Measurements from ENCODE around the gene MED29. TPM values are rescaled to one million over a fixed set of nuclear protein-coding genes. Genes with fewer than 3 reads are reported as not detected.

Gene MED29
- total and polyA plus RNA-seq, 2 of the 13 experiments (the other 11 are each of a cell fraction or from before 2014, with no cell fraction given), result 14.0 to 19.7 TPM

- FAIRE-seq (peak; percentile 97), DNase-seq (ENCODE audit: low spot score) (peak; percentile 88), ATAC-seq (peak; percentile 27)
- H3K4me1 ChIP-seq (ENCODE audit: insufficient read depth, low read length), result peaks cover 54% of the 10 kb centered on the region
- CTCF ChIA-PET (ENCODE audit: low intra/inter-chr PET ratio, low total read pairs), result interaction anchor here (1.3 to 5.1 kb wide), 2 partner anchors 14 to 84 kb away, joined by 4 to 127 read pairs; no protein-coding TSS in a partner anchor
- H2AFZ ChIP-seq (ENCODE audit: low read length), result no peak overlapping the region
- H3K4me2 ChIP-seq (ENCODE audit: low read depth, low read length), result peak overlapping the region; percentile 96
- POLR2A ChIA-PET, result interaction anchor here (0.7 to 2.3 kb wide), 9 partner anchors 10 to 69 kb away, joined by 3 to 123 read pairs (median 18); partner anchors contain the start of genes MED29, PAF1, RPS16 and SAMD4B
- in situ Hi-C loops (cut with HindIII; ENCODE audit: extremely low pct_ligation_motif_present, low pct_unique_long_range_greater_than_20kb) (no loop called here), intact Hi-C loops (cut with micrococcal nuclease; ENCODE audit: unreplicated experiment) (loop anchor here (1.0 to 10.0 kb wide), 5 partner anchors 10 to 289 kb away; partner anchors contain the start of genes EID2B and SAMD4B)
- peak overlapping the region; percentile 70 to 98 (median 97) for H3K4me3 ChIP-seq (replicated peaks in 1 of 3; ENCODE audit: insufficient read depth in 1 of 3, low read depth in 2 of 3, low read length in 3 of 3)
- peaks cover 20% of the 10 kb centered on the region; the same call in 1 of the 2 replicates for H4K20me1 ChIP-seq (ENCODE audit: insufficient read depth, low read length)
- H3K9me3 ChIP-seq (ENCODE audit: low read length), result no peaks in the 10 kb centered on the region
- H3K9ac ChIP-seq (ENCODE audit: insufficient read depth, low read depth, low read length), result peak overlapping the region; percentile 83
- BruUV-seq (replicated peaks), result no TSS peak
- H3K36me3 ChIP-seq (replicated peaks in 1 of 2; ENCODE audit: control insufficient read depth in 1 of 2, insufficient read depth in 2 of 2, low read length in 2 of 2), result peaks cover 0 to 6% of the 10 kb centered on the region in 2 experiments; a peak in 1 of 5 replicates
- peak overlapping the region; percentile 81 for H3K27ac ChIP-seq (ENCODE audit: extremely low read length, insufficient read depth, low read length)
- H3K27me3 ChIP-seq (ENCODE audit: control insufficient read depth in 1 of 2, insufficient read depth in 2 of 2, low read length in 2 of 2), result no peaks in the 10 kb centered on the region; a peak in 1 of 5 replicates
- 1% methylated on average over 9 of the region's 9 CpGs for WGBS (ENCODE audit: low lambda C conversion rate)
- peaks cover 39% of the 10 kb centered on the region for H3K79me2 ChIP-seq (ENCODE audit: insufficient read depth, low read length)
- TF ChIP-seq CREM (IDR thresholded peaks at IDR 0.05), result peak; percentile 68; the same call in 1 of the 2 replicates
- TF ChIP-seq CREM (CRISPR knock-in tag; IDR thresholded peaks at IDR 0.05), result no peak
- TF ChIP-seq ZBTB3 (CRISPR knock-in tag; IDR thresholded peaks at IDR 0.05; ENCODE audit: borderline replicate concordance, low read depth), result no peak
- peak; percentile 79 for TF ChIP-seq CCAR2 (optimal IDR thresholded peaks at IDR 0.05; ENCODE audit: low read depth, low read length)
- 0 out of 4 replicates have a peak, but pooled peaks of 1 of the 2 experiments have one; percentile 21 for TF ChIP-seq KLF16 (CRISPR knock-in tag; IDR thresholded peaks at IDR 0.05)
- peak; percentile 63; the same call in 1 of the 2 replicates for TF ChIP-seq GATA4 (IDR thresholded peaks at IDR 0.05; ENCODE audit: borderline replicate concordance, low read depth)
- TF ChIP-seq DBP (CRISPR knock-in tag; IDR thresholded peaks at IDR 0.05; ENCODE audit: not compliant biosample characterization), result no peak
- TF ChIP-seq NFKBIZ (CRISPR knock-in tag; IDR thresholded peaks at IDR 0.05), result no peak
- TF ChIP-seq RARA (CRISPR knock-in tag; IDR thresholded peaks at IDR 0.05), result peak; percentile 99
- peak; percentile 42; the same call in 1 of the 2 replicates for TF ChIP-seq TFAP4 (IDR thresholded peaks at IDR 0.05; ENCODE audit: borderline replicate concordance, low read depth)
- peak; percentile 64; the same call in 1 of the 2 replicates for TF ChIP-seq MTA1 (CRISPR knock-in tag; IDR thresholded peaks at IDR 0.05; ENCODE audit: borderline replicate concordance)
- TF ChIP-seq GABPA (IDR thresholded peaks at IDR 0.05; ENCODE audit: low read depth, low read length), result no peak
- peak; percentile 32 for TF ChIP-seq GABPA (CRISPR knock-in tag; IDR thresholded peaks at IDR 0.05; ENCODE audit: low read depth)
- TF ChIP-seq PAF1 (CRISPR knock-in tag; IDR thresholded peaks at IDR 0.05), result no peak
- peak; percentile 69 for TF ChIP-seq NR2C2 (CRISPR knock-in tag; IDR thresholded peaks at IDR 0.05; ENCODE audit: borderline replicate concordance)
- TF ChIP-seq POLR2AphosphoS5 (IDR thresholded peaks at IDR 0.05; ENCODE audit: low read depth, low read length), result peak; percentile 74
- peak; percentile 58 for TF ChIP-seq HDAC2 (CRISPR knock-in tag; IDR thresholded peaks at IDR 0.05)
- no peak for TF ChIP-seq ZIK1 (CRISPR knock-in tag; IDR thresholded peaks at IDR 0.05; ENCODE audit: borderline replicate concordance, low read depth)
- TF ChIP-seq POLR2A (IDR thresholded peaks at IDR 0.05; ENCODE audit: insufficient read depth in 1 of 2, low read depth in 2 of 2, low read length in 2 of 2), result peak in 1 of 2 experiments; percentile 65; a peak in 2 of 4 replicates
- TF ChIP-seq TGIF2 (CRISPR knock-in tag; IDR thresholded peaks at IDR 0.05), result 0 out of 2 replicates have a peak, but pooled peaks have one; percentile 69
- TF ChIP-seq ELF3 (CRISPR knock-in tag; IDR thresholded peaks at IDR 0.05), result peak; percentile 51; the same call in 1 of the 2 replicates
- TF ChIP-seq KLF9 (CRISPR knock-in tag; IDR thresholded peaks at IDR 0.05; ENCODE audit: low read depth), result no peak
Measured at GRCh38 chr19:39411081-39411831, 20.1 kb downstream of the MED29 start.

Measured in HepG2 (cell line).